ENCODE data around the gene CALML5.

The CALML5 gene

DNA sequence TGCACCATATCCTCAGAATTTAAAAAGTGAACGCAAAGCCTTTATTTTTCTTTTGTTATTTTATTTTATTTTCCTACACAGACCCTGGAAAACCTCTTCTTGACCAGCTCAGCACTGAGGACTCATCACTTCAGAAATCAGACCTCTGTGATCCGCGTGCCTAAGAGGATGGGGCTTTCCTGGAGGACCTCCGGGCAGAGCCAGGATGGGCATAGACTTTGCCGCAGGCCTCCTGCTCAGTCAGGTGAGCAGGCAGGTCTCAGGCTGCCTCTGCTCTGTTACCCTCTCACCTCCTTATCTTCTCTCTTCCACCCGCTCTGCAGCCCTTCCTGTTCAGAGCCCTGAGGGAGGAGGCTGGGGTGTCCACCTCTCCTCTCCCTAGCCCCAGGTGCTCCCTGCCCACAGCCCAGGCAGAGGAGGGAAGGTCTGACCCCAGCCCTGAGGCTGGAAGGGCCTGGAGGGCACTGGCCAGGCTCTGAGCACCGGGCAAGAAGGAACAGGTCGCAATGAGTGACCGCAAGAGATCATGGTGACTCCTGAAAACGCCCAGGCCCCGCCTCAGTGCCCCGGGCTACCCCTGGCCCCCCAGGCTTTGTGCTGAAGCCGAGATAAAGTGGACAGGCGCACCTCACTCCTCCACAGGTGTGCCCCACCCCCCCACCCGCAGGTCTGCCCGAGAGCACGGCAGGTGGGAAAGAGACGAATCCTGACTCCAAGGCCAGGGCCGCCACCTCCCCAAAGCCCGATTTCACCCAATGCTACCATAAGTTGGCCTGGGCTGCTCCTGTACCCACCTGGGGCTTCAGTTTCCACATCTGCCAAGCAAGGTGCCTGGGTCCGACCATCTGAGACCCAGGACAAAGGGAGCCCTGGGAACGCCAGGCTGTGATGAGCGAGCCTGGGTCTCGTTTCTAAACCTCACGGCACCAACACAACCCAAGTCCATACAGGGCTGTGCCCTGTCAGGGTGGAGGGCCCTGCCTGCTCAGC, 2.8 kb downstream of the CALML5 start:
- H3K4me3 ChIP-seq (ENCODE audit: low read length), result no peak overlapping the region
- H3K27ac ChIP-seq (ENCODE audit: low read depth, low read length), result no peak overlapping the region
- no peaks in the 10 kb centered on the region for H3K4me1 ChIP-seq (ENCODE audit: insufficient read depth, low read length)
- no peak overlapping the region for H3K9ac ChIP-seq (ENCODE audit: low read depth, low read length)
- H3K27me3 ChIP-seq (ENCODE audit: insufficient read depth, low read length), result no peaks in the 10 kb centered on the region
- H3K36me3 ChIP-seq (ENCODE audit: insufficient read depth, low read length), result no peaks in the 10 kb centered on the region
- 94% methylated on average over 25 of the region's 25 CpGs for WGBS
- no peaks in the 10 kb centered on the region; the same call in 1 of the 2 replicates for H3K9me3 ChIP-seq (ENCODE audit: insufficient read depth, low read depth, low read length)

DNA sequence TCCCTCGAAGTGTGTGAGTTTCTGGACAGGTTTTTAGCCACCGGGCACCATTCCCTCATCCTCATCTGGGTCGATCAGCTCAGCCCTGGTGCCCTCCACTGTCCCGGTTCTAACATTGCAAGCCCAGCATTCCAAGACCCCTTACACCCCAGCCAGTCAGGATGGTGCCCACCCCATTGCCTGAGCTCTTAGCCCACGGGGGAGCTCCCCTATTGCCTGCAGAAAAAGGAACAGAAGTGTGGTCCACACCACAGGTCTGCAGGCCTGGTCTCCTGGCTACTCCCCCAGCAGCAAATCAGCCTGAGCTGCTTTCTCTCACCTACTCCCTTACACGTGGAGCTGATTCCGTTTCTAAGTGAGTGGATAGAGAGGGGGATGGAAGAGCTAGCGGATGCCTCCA, 4.8 kb downstream of the CALML5 start:
- no peak overlapping the region for H3K27ac ChIP-seq (ENCODE audit: low read depth, low read length)
- no peak overlapping the region for H3K4me3 ChIP-seq (ENCODE audit: low read length)
- no peaks in the 10 kb centered on the region for H3K4me1 ChIP-seq (ENCODE audit: insufficient read depth, low read length)
- no peak overlapping the region for H3K9ac ChIP-seq (ENCODE audit: low read depth, low read length)
- H3K27me3 ChIP-seq (ENCODE audit: insufficient read depth, low read length), result no peaks in the 10 kb centered on the region
- no peaks in the 10 kb centered on the region; the same call in 1 of the 2 replicates for H3K9me3 ChIP-seq (ENCODE audit: insufficient read depth, low read depth, low read length)
- WGBS, result 94% methylated on average over 8 of the region's 8 CpGs
- no peaks in the 10 kb centered on the region for H3K36me3 ChIP-seq (ENCODE audit: insufficient read depth, low read length)

GRCh38 chr10:5493691-5494090, 5.7 kb downstream of the CALML5 start:
- Histone ChIP-seq H3K27ac (ENCODE audit: low read depth, low read length) (no peak overlapping the region), H3K36me3 (ENCODE audit: insufficient read depth, low read length) (no peaks in the 10 kb centered on the region), H3K4me1 (ENCODE audit: insufficient read depth, low read length) (no peaks in the 10 kb centered on the region), H3K9ac (ENCODE audit: low read depth, low read length) (no peak overlapping the region), H3K27me3 (ENCODE audit: insufficient read depth, low read length) (no peaks in the 10 kb centered on the region), H3K9me3 (ENCODE audit: insufficient read depth, low read depth, low read length) (no peaks in the 10 kb centered on the region; the same call in 1 of the 2 replicates), H3K4me3 (ENCODE audit: low read length) (no peak overlapping the region)
- 71% methylated on average over 3 of the region's 3 CpGs for WGBS

DNA sequence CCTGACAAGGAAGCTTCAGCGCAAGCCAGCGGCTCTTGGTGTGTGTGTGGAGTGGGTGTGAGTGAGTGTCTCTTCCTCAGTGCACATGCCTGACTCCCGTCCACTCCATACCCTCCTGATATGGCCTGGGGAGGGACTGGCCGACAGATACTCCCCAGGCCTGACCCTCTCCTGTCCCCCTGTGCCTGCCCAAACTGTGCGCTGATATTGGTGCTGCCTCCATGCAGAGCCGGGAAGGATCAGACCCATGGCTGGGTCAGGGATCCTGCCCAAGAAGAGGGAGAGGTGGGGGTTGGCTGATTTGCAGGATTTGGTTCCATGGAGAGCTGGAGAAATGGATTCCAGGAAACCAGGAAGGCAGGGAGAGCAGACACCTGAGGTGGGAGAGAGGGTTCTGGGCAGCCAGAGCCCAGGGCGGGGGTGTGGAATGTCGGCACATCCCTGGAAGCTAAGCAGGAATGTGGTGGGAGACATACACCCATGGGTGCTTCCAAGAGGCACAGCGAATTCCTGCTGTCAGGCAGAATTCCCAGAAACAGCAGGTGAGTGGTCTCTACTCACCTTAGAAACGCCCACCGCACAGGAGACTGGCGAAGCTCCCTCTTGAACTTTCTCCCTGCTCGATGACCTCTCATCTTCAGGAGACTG, 6.3 kb downstream of the CALML5 start:
- H3K9ac ChIP-seq (ENCODE audit: low read depth, low read length), result no peak overlapping the region
- no peak overlapping the region for H3K4me3 ChIP-seq (ENCODE audit: low read length)
- WGBS, result 90% methylated on average over 13 of the region's 13 CpGs

GRCh38 chr10:5492322-5492855, 7.0 kb downstream of the CALML5 start:
- Histone ChIP-seq H3K9me3 (ENCODE audit: insufficient read depth, low read depth, low read length) (no peaks in the 10 kb centered on the region; the same call in 1 of the 2 replicates), H3K9ac (ENCODE audit: low read depth, low read length) (no peak overlapping the region), H3K4me1 (ENCODE audit: insufficient read depth, low read length) (no peaks in the 10 kb centered on the region), H3K4me3 (ENCODE audit: low read length) (no peak overlapping the region), H3K36me3 (ENCODE audit: insufficient read depth, low read length) (no peaks in the 10 kb centered on the region), H3K27ac (ENCODE audit: low read depth, low read length) (no peak overlapping the region), H3K27me3 (ENCODE audit: insufficient read depth, low read length) (no peaks in the 10 kb centered on the region)
- 94% methylated on average over 4 of the region's 4 CpGs for WGBS

More for the DNA sequence above, 6.3 kb downstream of the CALML5 start:
- Histone ChIP-seq H3K9me3 (ENCODE audit: insufficient read depth, low read depth, low read length) (no peaks in the 10 kb centered on the region; the same call in 1 of the 2 replicates), H3K27ac (ENCODE audit: low read depth, low read length) (no peak overlapping the region), H3K27me3 (ENCODE audit: insufficient read depth, low read length) (no peaks in the 10 kb centered on the region), H3K36me3 (ENCODE audit: insufficient read depth, low read length) (no peaks in the 10 kb centered on the region), H3K4me1 (ENCODE audit: insufficient read depth, low read length) (no peaks in the 10 kb centered on the region)

DNA sequence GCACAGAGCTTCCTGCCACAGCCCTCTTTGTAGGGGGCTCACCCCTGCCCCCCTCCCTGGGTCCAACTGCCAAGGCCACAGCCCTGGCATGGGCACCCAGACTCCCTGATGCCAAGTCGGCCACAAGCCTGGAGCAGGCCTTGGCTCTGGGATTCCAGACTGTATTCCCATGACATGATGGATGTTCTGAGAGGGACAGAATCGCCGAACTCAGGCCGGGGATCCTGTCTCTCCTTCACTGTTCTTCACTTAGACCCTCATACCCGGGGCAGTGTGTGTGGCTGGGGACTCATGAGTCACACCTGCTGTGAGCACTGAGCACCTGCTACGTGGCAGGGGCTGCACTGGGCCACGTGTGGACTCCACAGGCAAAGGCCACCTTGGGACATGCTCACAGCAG, 7.9 kb downstream of the CALML5 start:
- Histone ChIP-seq H3K9ac (ENCODE audit: low read depth, low read length) (no peak overlapping the region), H3K4me1 (ENCODE audit: insufficient read depth, low read length) (0 out of 2 replicates have a peak, but pooled peaks cover 3% of the 10 kb centered on the region), H3K27ac (ENCODE audit: low read depth, low read length) (no peak overlapping the region), H3K4me3 (ENCODE audit: low read length) (no peak overlapping the region), H3K27me3 (ENCODE audit: insufficient read depth, low read length) (no peaks in the 10 kb centered on the region), H3K9me3 (ENCODE audit: insufficient read depth, low read depth, low read length) (no peaks in the 10 kb centered on the region; the same call in 1 of the 2 replicates), H3K36me3 (ENCODE audit: insufficient read depth, low read length) (no peaks in the 10 kb centered on the region)
- 95% methylated on average over 7 of the region's 7 CpGs for WGBS

DNA sequence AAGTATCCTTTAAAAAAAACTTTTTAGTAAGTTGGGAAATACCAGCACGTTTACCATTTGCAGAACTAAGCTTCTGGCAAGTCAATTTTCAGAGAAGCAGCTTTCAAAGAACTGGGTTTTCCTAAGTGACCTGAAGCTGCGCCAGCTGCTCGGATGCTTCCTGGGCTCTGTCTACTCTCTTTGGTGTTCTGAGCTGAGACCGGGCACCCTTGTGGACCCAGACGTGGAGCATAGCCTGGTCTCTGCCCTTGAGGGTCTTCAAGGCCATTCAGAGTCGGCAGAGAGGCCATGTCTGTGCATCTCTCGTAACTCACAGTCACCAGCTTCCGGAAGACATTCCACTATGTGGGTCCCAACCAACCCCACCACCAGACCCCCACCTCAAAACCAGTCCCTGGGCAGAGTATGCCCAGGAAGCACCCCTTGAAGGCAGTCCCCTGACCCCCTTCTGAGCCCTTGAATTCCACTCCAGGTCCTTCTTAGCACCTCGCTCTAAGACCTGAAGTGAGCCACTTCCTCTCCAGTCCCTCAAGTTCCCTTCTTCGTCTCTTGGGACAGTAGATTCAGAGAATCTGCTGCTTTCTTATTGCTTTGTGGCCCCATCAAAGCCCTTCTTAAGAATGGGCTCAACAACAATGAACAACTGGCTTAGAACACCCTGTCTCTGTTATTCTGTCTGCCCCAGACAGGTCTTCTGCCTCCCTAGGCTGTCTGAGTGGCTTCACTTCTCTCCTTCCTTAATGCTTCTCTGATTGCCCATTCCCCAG, 8.5 kb downstream of the CALML5 start:
- no peaks in the 10 kb centered on the region for H3K27me3 ChIP-seq (ENCODE audit: insufficient read depth, low read length)
- 0 out of 2 replicates have a peak, but pooled peaks cover 6% of the 10 kb centered on the region for H3K4me1 ChIP-seq (ENCODE audit: insufficient read depth, low read length)
- no peaks in the 10 kb centered on the region for H3K36me3 ChIP-seq (ENCODE audit: insufficient read depth, low read length)
- H3K9ac ChIP-seq (ENCODE audit: low read depth, low read length), result no peak overlapping the region
- H3K4me3 ChIP-seq (ENCODE audit: low read length), result no peak overlapping the region
- no peak overlapping the region for H3K27ac ChIP-seq (ENCODE audit: low read depth, low read length)
- 92% methylated on average over 10 of the region's 10 CpGs for WGBS
- no peaks in the 10 kb centered on the region; the same call in 1 of the 2 replicates for H3K9me3 ChIP-seq (ENCODE audit: insufficient read depth, low read depth, low read length)

DNA sequence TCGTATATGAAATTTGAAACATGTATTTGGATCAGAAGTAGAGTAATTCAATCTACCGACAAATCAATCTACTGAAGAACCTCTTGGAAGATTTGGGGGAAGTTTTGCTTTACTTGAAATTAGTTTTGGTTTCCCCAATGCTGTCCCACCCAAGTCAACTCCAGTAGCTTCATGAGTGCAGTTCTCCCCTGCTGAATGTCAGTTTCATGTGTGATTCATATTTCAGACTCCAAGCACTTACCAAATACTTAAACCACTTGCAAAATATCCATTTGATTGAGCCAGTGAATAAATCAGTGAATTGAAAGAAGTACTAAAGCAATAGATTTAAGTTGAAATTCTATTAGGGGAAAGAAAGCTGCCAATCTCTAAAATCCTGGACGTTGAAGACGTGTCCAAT, 9.3 kb downstream of the CALML5 start:
- Histone ChIP-seq H3K27ac (ENCODE audit: low read depth, low read length) (no peak overlapping the region), H3K27me3 (ENCODE audit: insufficient read depth, low read length) (no peaks in the 10 kb centered on the region), H3K4me1 (ENCODE audit: insufficient read depth, low read length) (0 out of 2 replicates have a peak, but pooled peaks cover 6% of the 10 kb centered on the region), H3K4me3 (ENCODE audit: low read length) (no peak overlapping the region), H3K36me3 (ENCODE audit: insufficient read depth, low read length) (no peaks in the 10 kb centered on the region), H3K9me3 (ENCODE audit: insufficient read depth, low read depth, low read length) (no peaks in the 10 kb centered on the region; the same call in 1 of the 2 replicates), H3K9ac (ENCODE audit: low read depth, low read length) (no peak overlapping the region)
- 95% methylated on average over 4 of the region's 4 CpGs for WGBS

DNA sequence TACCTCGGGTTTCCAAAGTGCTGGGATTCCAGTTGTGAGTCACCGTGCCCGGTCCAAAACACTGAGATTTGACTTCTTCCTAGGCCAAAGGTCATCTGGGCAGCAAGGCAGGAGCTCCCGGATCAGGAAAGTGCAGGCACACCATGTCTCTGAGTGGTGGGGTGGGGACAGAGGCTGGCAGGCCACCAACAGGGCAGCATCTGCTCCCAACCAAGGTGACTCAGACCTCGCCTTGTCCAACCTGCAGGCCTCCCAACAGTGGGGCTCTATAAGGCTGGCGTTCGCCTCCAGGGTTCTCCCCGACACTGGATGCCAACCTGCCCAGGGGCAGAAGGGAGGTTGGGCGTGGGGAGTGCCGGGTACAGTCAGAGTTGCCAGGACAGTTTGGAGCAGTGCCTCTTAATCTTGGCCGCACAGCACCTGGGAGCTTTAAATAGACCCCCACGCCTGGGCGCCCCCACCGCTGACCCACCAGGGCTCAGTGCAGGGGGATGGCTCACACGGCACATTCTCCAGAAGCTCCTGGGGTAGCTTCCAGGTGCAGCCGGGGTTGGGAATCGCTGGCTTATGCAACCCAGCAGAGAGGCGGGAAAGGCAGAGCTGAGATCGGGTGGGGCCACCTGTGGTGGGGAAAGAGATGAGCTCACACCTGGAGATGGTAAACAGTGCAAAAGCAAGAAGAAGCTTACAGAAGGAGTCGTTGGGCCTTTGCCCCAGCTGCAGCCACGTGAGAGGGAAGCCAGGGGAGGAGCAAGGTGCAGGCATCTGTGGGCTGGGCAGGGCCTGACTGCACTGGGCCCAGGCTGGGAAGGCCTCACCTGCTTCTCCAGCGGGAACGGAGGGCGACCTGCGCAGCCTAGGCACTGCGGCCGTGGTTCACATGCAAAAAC, 10.9 kb downstream of the CALML5 start:
- no peak overlapping the region for H3K27ac ChIP-seq (ENCODE audit: low read depth, low read length)
- H3K4me3 ChIP-seq (ENCODE audit: low read length), result no peak overlapping the region
- H3K4me1 ChIP-seq (ENCODE audit: insufficient read depth, low read length), result 0 out of 2 replicates have a peak, but pooled peaks cover 6% of the 10 kb centered on the region
- H3K36me3 ChIP-seq (ENCODE audit: insufficient read depth, low read length), result no peaks in the 10 kb centered on the region
- no peaks in the 10 kb centered on the region for H3K27me3 ChIP-seq (ENCODE audit: insufficient read depth, low read length)
- H3K9me3 ChIP-seq (ENCODE audit: insufficient read depth, low read depth, low read length), result no peaks in the 10 kb centered on the region; the same call in 1 of the 2 replicates
- no peak overlapping the region for H3K9ac ChIP-seq (ENCODE audit: low read depth, low read length)
- WGBS, result 86% methylated on average over 27 of the region's 27 CpGs

DNA sequence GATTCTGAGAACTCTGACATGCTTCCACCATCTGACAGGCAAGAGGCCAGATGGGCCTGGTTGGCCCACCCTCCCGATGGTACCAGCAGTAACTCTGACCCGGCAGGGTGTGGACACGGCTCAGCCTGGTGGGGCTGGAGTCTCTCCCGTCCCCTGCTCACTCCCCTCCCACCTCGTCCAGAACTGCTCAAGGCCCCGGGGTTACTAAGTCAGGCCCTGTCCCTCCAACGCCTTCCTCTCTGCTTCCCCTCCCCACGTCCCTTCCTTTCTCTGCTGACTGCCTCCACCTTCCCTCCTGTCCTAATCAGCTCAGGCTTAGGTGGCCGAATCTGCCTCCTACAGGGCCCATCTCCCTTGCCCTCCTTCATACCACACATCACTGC, 12.5 kb downstream of the CALML5 start:
- H3K4me3 ChIP-seq (ENCODE audit: low read length), result no peak overlapping the region
- H3K9ac ChIP-seq (ENCODE audit: low read depth, low read length), result no peak overlapping the region
- H3K4me1 ChIP-seq (ENCODE audit: insufficient read depth, low read length), result 0 out of 2 replicates have a peak, but pooled peaks cover 6% of the 10 kb centered on the region
- H3K36me3 ChIP-seq (ENCODE audit: insufficient read depth, low read length), result no peaks in the 10 kb centered on the region
- no peak overlapping the region for H3K27ac ChIP-seq (ENCODE audit: low read depth, low read length)
- no peaks in the 10 kb centered on the region for H3K9me3 ChIP-seq (ENCODE audit: insufficient read depth, low read depth, low read length)
- 66% methylated on average over 9 of the region's 9 CpGs for WGBS
- H3K27me3 ChIP-seq (ENCODE audit: insufficient read depth, low read length), result no peaks in the 10 kb centered on the region
